Measurements from ENCODE around the gene CNKSR2.

The CNKSR2 gene

DNA sequence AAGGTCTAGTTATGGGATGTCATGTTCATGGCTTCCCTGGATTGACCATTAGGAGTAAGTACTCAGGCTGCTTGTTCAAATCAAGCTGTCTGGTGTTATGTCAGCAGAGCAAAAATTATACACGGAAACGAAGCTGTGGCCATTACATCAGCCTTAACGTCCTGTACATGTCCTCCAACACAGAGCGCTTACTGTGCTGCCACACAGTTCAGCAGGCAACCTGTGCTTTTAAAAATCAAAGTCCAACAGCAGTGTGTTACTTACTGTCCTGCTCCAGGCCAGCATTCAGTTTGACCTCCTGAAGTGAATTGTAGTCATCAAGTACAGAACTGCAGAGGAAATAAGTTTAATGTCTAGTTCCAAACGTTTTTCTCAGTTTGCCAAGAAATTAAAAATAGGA, 237.9 kb downstream of the CNKSR2 start:
- no peak for DNase-seq

- DNase-seq, result peak; percentile 62
Observed at GRCh38 chrX:21616386-21616785, 242.2 kb downstream of the CNKSR2 start.

DNA sequence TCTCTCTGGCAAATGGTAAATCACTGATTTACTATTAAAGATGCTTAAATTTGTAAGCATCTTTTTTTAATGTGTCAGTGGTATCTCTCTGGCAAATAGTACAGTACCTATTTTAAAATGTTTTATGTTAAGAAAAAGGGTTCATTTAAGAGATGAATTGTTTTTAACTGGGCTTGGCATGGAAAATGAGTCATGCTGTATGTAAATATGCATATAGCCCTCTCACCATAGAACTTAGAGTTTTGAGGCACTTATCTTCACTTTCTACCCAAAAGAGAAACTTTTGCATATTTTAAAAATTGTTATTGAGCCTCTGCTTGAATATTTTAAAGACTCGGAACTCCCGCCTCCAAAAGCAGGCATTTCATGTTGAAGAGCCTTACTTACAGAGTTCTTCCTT, 246.0 kb downstream of the CNKSR2 start:
- no peak for DNase-seq

DNA sequence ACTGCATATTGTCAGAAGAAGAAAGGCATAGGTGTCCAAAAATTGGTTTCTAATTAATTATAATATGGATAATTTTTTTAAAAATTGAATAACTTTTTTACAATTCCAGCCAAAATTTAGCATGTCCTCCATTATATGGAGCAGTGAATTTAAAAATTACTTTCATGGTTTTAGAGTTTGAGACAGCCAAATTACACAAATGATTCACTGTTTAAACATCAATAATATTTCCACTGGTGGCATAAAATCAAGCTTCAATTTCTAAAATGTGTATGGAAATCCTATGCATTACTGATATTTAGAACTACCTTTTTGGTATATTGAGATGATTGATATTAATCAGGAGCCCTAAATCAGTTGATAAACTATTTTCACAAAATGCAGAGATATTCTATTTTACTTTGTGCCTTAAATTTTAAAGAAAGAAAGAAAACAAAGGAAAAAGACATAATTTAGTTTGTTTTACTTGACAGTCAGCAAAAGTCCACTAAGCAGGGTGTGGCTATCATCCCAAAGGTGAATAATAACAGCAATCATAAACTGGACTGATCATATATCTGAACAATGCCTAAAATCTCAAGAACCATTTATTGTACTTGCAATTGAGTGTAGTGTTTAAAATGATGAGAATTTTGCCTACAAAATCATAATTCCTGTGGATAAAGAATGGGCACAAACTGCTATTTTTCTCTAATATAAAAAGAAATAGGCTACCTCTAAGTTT, 249.7 kb downstream of the CNKSR2 start:
- no peak for DNase-seq

DNA sequence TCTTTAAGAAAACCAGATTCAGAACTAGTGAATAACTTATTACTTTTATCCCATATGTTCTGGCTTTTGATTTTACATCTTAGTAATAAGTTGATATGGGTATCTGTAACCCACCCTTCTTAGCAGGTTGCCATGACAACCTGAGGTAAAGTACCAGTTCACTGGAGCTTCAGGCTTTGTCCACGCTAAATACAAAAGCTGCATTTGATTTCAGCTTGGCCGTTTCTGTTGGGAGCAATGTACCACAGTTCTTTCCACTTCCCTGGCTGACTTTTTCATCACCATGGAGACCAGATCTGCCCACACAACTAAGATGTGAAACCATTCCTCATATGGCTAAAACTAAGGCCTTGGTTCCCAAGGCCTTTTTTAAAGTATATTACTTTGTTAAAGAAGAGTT, 257.8 kb downstream of the CNKSR2 start:
- DNase-seq, result no peak

DNA sequence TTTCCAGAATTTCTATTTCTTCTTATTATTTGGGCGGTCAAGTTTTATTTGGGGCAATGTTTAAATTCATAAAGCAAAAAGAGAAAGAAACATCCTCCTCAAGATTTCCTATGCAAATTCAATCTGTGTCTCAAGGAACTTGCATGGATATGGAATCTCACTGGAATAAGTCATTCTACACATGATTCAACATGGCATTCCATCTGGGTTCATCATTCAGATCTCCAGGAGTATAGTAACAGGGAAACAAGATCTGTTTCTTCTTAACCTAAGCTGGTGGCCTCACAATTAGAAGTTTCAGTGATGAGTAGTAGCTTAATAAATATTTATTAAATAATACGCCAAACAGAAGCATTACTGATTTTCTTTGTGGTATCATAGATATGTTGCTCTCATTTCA, 264.1 kb downstream of the CNKSR2 start:
- peak; percentile 72 for DNase-seq

DNA sequence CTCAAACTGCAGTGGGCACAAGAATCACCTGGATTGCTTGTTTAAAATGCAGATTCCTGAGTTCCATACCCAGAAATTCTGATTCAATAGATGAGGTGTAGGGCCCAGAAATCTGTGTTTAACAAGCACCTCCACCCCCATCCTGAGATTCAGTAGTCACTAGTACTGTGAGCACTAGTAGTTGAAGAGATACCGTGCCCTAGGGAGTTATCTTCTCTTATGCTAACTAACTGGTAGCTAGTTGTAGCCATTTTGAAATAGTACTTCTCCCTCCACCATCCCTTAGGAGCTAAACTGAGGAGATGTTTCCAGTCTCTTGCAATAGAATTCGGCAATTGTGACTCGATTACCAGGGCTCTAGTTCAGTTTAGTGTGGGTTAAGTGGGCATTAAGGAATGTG, 265.6 kb downstream of the CNKSR2 start:
- DNase-seq, result no peak

- DNase-seq, result no peak
Observed at GRCh38 chrX:21645431-21645830, 271.2 kb downstream of the CNKSR2 start.

DNA sequence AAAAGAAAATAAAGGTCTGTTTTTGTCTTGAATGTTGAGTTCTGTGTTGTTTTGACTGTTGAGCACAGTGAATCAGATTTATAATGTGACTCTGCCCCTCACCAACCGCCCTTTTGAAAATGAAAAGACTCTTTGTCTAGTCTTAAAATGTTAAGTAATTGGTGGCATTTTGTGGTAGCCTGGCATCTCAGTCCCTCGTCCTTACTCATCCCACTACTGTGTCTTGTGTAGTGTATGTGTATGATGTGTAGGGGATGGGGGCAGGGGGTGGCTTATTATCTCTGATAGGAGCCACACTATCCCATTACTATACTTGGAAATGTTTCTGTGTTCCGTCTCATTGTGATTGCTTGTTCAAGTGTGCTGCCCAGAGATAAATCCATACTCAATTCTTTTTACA, 271.7 kb downstream of the CNKSR2 start:
- DNase-seq, result no peak

- DNase-seq, result no peak
Observed at GRCh38 chrX:21655901-21656586, 281.8 kb downstream of the CNKSR2 start.

DNA sequence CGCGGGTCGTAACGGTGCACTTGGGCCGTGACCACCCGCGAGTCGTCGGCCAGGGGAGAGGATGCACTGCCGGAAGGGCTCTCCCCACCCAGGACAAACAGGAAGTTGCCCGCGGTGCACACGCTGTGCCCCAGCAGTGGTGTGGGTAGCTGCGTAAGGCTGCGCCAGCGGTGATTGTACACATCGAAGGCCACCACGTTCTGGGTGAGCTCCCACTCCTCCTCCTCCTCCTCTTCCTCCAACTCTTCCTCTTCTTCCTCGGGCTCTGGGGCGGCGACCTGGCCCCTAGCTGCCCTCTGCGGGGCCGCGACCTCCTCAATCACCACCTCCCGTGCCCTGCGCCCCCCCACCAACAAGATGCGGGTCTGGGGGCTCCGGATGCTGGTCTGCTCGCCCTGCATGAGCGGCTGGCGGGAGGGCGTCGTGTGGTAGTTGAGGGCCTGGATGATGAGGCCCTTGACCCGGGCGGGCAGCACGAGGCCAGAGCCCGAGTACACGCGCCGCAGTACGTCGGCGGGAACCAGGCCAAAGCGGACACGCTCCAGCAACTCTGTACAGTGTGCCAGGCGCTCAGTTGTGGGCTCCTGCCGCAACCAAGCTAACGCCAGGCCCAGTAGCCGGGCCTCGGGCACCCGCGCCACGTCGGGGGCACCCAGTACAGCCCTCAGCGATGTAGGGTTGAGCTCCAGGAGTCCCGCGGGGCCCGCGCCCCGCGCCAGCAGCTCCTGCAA, 282.5 kb downstream of the CNKSR2 start:
- DNase-seq, result no peak

- no peak for DNase-seq
Observed at GRCh38 chrX:21657318-21658151, 283.3 kb downstream of the CNKSR2 start.

DNA sequence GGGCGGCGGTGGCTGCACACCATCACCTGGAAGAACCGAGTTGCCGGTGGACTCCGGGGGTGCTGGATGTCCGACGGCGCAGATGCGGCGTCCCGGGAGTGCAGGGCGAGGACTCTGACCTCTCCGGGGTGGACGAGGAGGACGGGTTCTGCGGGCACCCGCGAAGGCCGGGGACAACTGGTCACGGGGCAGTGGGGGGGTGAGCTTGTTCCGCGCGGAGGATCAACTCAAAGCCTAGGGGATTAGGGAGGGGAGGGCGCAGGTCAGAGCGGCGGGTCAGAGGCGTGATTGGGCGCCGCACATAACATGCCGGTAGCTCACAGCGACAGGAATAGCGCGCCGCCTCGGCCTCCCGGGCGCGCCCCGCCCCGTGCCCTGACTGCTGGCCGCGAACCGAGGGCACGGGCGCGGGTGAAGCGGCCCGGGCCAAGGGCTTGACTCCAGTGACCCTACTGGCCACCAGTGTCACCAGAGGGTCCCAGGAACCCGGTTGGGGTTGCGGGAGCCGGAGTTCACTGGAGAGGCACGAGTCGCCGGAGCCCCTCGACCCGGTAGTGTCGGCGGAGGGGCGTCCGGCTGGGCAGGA, 284.0 kb downstream of the CNKSR2 start, which contains the start of gene KLHL34:
Gene KLHL34 (minus strand): TSS at position 179 of the 586 bp plus-strand sequence. CDS start 542 bp downstream, outside the sequence.
- DNase-seq, result no peak

GRCh38 chrX:21658746-21659145, 284.5 kb downstream of the CNKSR2 start:
- DNase-seq, result no peak

- no peak for DNase-seq
Observed at GRCh38 chrX:21659320-21659719, 285.1 kb downstream of the CNKSR2 start.

DNA sequence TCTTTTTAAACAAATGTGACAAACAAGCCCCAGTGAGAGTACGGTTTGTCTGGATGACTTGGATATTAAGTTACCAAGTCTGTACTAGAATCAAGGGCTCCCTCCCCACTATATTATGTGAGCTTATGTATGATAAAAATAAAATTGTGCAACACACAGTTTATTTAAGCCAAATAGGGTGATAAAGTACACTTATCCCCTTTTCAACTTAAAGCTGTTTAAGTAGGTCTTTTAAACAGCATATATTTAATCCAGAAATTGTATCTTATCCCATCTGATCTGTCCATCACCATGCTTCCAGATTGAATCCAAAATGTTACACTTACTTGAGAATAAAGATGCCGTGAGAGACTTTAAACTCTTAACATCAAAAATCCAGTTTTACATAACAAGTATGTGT, 285.9 kb downstream of the CNKSR2 start:
- DNase-seq, result no peak

DNA sequence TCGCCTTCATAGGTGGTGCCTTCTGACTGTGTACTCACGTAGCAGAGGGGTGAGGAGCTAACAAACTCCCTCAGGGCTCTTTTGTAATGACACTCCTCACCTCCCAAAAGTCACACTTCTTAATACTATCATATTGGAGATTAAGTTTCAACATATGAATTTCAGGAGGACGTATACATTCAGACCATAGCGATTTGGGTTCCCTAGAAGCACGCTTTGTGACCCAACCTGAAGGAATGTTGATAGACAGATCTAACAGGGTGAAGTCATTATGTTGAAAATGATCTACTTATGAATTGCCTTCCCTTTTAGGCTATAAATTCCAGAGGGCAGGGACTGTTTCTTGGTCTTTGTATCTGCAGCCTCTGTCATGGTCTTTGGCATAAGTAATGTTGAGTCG, 287.1 kb downstream of the CNKSR2 start:
- DNase-seq, result no peak

- DNase-seq, result no peak
Observed at GRCh38 chrX:21662761-21663160, 288.5 kb downstream of the CNKSR2 start.

- DNase-seq, result no peak
Observed at GRCh38 chrX:21666252-21666651, 292.0 kb downstream of the CNKSR2 start.

GRCh38 chrX:21666679-21667078, 292.5 kb downstream of the CNKSR2 start:
- no peak for DNase-seq

- no peak for DNase-seq
Observed at GRCh38 chrX:21674430-21675186, 300.4 kb downstream of the CNKSR2 start.
